Ishikawa (cell line): ENCODE results near the gene POLR2E.

Experiments
- CREB1 ChIP-seq: IDR thresholded peaks from 2 replicates; pipeline ENCODE4 v1.6.1; 2012; ENCODE audit warnings: low read depth
- EP300 ChIP-seq: IDR thresholded peaks from 2 replicates; pipeline ENCODE4 v1.6.1; 2012; ENCODE audit warnings: borderline replicate concordance
- NFIC ChIP-seq: IDR thresholded peaks from 2 replicates; pipeline ENCODE4 v1.6.1; 2012
- RAD21 ChIP-seq: IDR thresholded peaks from 2 replicates; pipeline ENCODE4 v1.6.1; 2012; ENCODE audit warnings: low read depth
- REST ChIP-seq: IDR thresholded peaks from 2 replicates; pipeline ENCODE4 v1.6.1; 2012; ENCODE audit warnings: low read depth, mild to moderate bottlenecking
- TAF1 ChIP-seq: IDR thresholded peaks from 2 replicates; pipeline ENCODE4 v1.6.1; 2012; ENCODE audit warnings: low read depth, mild to moderate bottlenecking
- TEAD4 ChIP-seq: IDR thresholded peaks from 2 replicates; pipeline ENCODE4 v1.6.1; 2012
- USF1 ChIP-seq: IDR thresholded peaks from 2 replicates; pipeline ENCODE4 v1.6.1; 2012
- YY1 ChIP-seq: IDR thresholded peaks from 2 replicates; pipeline ENCODE4 v1.6.1; 2012; ENCODE audit warnings: low read depth

GRCh38 chr19:1073956-1074517 is 21.1 kb downstream of the POLR2E start:
- TF ChIP-seq EP300 (no peak), NFIC (no peak), TAF1 (no peak), RAD21 (no peak), TEAD4 (no peak), REST (no peak), YY1 (no peak), USF1 (no peak), CREB1 (no peak)
